ENCODE measurements around the gene PCP4L1.

- TF ChIP-seq CTCF (conservative IDR thresholded peaks at IDR 0.05 in 1 of 2, IDR thresholded peaks at IDR 0.05 in 1 of 2; ENCODE audit: low read depth in 1 of 2, low read length in 2 of 2) (no peak), EZH2 (IDR thresholded peaks at IDR 0.05; ENCODE audit: low read length, missing control alignments) (no peak)
These were observed 32.2 kb downstream of the PCP4L1 start for GRCh38 chr1:161290779-161291178.
